ENCODE measurements around the gene MRPS5.

The MRPS5 gene

GRCh38 chr2:95036596-95037383 is 84.8 kb downstream of the MRPS5 start:
- Histone ChIP-seq H3K27ac (no peak overlapping the region), H3K4me3 (no peak overlapping the region)
- TF ChIP-seq CTCF (IDR thresholded peaks at IDR 0.05): no peak
- DNase-seq (ENCODE audit: low spot score): no peak
